Measurements from ENCODE around the gene MYEOV.

MYEOV gene

GRCh38 chr11:69286374-69287371 is 7.3 kb upstream of the MYEOV start:
- no peak for DNase-seq

- DNase-seq: no peak
Measured at GRCh38 chr11:69287968-69288882, 5.7 kb upstream of the MYEOV start.

GRCh38 chr11:69288883-69289242 is 5.1 kb upstream of the MYEOV start:
- no peak for DNase-seq

- no peak for DNase-seq
Measured at GRCh38 chr11:69290806-69291205, 3.1 kb upstream of the MYEOV start.

- DNase-seq: no peak
Measured at GRCh38 chr11:69291459-69292110, 2.4 kb upstream of the MYEOV start.

GRCh38 chr11:69292221-69292648 is 1.7 kb upstream of the MYEOV start:
- no peak for DNase-seq

- DNase-seq: no peak
Measured at GRCh38 chr11:69293087-69293486, 868 bp upstream of the MYEOV start.

- DNase-seq: no peak
Measured at GRCh38 chr11:69294571-69295078, 670 bp downstream of the MYEOV start.

GRCh38 chr11:69295079-69295994 is 1.4 kb downstream of the MYEOV start:
- DNase-seq: no peak

- peak in 6 of 51 donors; percentile 10 to 28 (median 12) for DNase-seq
Measured at GRCh38 chr11:69295995-69296889, 2.3 kb downstream of the MYEOV start.

GRCh38 chr11:69296890-69297786 is 3.2 kb downstream of the MYEOV start:
- peak in 44 of 51 donors; percentile 9 to 79 (median 38) for DNase-seq

- peak in 8 of 51 donors; percentile 20 to 55 (median 35) for DNase-seq
Measured at GRCh38 chr11:69297787-69298266, 3.9 kb downstream of the MYEOV start.

- peak in 31 of 51 donors; percentile 7 to 61 (median 24) for DNase-seq
Measured at GRCh38 chr11:69298267-69299022, 4.5 kb downstream of the MYEOV start.

GRCh38 chr11:69299023-69299461 is 5.1 kb downstream of the MYEOV start:
- no peak for DNase-seq

- no peak for DNase-seq
Measured at GRCh38 chr11:69299572-69299971, 5.6 kb downstream of the MYEOV start.

- DNase-seq: no peak
Measured at GRCh38 chr11:69300120-69301060, 6.4 kb downstream of the MYEOV start.

All from hypothalamus (tissue), 51 donors.